ENCODE measurements around the gene SALL1.

The SALL1 gene

DNA sequence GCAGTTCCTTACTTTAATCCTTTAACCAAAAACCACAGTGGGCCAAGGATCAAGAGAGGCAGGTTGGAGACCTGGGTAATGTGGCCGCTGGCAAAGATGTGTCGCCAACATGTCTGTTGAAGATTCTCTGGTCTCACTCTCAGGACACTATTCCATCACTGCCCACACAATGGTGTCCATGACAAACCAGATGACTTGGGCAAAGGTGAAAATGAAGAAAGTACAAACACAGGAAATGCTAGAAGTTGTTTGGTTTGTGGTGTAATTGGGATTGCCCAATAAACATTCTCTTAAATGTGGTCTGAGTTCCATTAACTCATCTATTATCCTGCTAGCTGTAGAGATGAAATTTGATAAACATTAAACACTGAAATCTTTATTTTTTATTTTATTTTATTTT lies 43.3 kb downstream of the SALL1 start:
- DNase-seq = no peak

DNA sequence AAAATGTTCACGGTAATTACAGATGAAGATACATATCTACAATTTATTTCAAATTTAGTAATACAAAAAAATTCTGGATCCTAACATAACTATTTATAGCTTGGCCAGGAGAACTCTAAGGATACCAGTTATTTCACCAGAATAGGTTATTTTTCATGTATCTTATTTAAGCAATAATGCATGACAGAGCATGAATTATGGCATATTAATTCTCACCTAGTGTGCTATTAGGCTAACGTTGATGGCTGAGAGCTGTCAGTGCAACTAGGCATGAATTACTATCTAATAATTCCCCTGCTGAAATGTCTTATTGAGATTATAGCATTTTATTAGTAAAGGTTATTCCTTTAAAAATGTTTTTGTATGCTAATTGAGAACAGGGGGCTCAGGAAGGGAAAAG lies 44.5 kb downstream of the SALL1 start:
- no peak for DNase-seq

DNA sequence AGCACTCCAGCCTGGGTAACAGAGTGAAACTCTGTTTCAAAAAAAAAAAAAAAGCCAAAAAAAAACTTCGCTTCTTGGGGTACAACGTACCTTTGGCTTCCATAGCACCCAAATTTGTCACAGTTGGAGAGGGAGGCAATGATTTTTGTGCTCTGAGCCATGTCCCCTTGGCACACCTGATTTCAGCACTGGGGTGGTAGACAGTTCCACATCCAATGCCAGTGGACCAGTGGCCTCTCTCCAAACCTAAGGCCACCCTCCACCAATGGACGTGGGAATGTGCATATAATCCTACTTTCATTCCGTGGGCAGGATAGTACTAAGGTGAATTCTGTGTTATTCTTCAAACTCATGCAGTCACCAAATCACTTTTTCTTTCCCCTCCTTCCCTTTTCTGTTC lies 47.5 kb downstream of the SALL1 start:
- DNase-seq = no peak

DNA sequence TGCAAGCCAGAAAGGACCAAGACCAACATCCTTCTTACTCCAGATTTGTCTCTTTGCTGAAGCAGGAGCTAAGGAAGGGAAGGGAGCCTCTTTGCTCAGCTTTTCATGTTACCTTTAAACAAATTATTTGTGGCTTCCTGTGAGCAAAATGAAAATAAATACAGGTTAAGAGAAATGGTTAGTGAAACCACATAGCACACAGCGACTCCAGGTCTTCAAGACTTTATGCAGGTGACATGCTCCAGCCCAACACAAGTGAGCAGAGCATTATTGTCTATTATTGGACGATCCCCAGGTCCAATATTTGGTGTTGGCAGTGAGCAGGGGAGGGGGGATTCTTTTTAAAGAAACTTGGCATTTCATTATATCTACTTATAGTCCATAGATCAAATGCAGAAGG lies 53.3 kb downstream of the SALL1 start:
- no peak for DNase-seq

DNA sequence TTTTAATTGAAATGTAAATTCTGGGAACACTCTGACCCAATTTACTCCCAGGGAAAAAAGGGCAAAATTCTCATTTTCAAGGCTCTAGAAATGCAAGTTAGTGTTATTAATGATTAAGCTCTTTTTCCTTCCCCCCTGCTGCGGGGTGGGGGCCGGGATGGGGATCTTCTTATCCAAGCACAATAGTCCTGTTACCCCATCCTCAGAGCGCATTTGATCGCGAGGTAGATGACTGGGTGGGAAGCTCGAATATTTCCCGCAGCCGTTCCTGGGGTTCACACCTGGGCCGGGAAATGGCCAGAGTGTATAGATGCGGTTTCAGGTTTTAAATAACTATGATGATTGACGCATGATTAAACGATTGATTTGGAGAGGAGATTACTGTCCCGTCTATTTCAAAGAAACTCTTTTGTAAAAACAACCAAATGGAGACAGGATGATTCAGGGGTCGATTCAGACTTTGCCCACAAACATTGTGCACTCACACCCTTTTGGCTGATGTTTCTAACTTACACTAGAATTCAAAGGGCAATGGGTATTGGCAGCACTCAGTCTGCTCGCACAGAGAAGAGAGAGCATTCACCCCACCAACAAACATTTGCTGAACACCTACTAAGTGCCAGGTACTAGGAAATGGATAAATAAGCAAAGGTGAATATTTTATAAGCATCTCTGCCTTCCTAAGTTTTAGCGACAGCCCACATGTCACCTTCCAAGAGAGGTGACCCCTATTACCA lies 55.0 kb downstream of the SALL1 start:
- no peak for DNase-seq

DNA sequence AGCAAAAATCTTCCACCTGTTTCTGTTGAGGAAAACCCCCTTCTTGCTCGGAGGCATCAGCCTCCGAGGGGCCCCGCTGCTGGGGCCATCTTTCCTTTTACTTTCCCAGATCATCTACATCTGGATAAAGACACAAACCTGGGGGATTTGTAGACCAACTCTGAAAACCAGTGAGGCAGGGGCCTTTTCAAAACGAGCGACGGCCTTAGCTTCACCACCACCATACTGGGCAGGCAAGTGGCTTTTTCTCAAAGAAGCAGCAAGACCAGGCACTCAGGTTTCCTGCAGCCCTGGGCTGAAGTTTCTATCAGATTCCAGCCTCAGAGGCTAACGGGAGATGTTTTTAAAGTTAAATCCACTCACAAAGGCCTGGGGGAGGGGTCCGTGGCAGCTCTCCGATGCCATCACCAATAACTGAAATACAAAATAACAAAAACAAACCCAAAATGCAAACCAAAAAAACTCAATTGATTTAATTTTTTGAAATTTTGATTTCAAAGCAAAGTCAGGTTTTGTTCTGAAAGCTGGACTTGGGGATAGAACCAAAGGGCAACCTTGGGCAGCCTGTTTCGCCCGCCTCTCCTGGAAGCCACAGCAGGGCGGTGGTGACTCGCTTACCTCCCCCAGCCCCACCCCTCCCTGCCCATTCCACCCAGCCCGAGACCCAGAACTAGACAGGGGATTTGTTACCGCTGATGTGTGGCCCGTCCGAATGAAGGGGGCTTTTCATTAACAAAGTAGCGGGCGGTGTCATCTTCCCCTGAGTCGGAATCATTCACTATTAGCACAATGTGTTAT lies 55.8 kb downstream of the SALL1 start:
- DNase-seq = no peak

DNA sequence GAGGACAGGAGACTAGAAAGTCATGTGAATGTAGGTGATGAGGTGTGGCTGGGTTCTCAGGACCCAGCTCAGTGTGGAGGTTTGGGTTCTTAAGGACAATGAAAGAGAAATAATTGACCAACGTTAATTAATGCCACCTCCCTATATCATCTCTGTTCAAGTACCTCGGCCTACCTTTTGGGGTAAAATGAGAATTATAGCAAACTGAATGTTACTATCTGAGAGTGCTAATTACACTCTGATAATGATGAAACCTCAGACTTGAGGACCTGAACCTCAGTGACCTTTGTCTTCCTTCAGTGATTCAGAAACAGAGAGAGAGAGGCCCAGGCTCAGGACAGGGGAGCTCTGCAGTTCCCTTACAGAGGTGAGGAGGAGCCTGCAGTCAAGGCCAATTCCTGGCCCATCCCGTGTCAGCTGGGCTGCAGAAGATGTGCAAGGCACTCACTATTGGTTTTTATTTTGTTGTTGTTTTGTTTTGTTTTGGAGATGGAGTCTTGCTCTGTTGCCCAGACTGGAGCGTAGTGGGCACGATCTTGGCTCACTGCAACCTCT lies 57.3 kb downstream of the SALL1 start:
- DNase-seq = no peak

Measured in CD4-positive, alpha-beta T cell treated with Interleukin-6 for 4 hours (primary cell).